Measurements from ENCODE around the gene SLC39A3. TPM values are rescaled to one million over a fixed set of nuclear protein-coding genes. Genes with fewer than 3 reads are reported as not detected.

Gene SLC39A3
- total and polyA plus RNA-seq, 2 experiments from 2014 or later, result 33.5 to 47.4 TPM

- ATAC-seq (no peak), DNase-seq (ENCODE audit: low spot score) (no peak)
- Mint-ChIP-seq H3K27me3 (ENCODE audit: insufficient read depth, low read depth, poor library complexity) (peaks cover 5% of the 10 kb centered on the region), H3K4me3 (no peak overlapping the region), H3K4me1 (no peaks in the 10 kb centered on the region), H3K9me3 (no peaks in the 10 kb centered on the region), H3K36me3 (ENCODE audit: low read depth) (peaks cover 70% of the 10 kb centered on the region), H3K27ac (no peak overlapping the region)
- H3K27ac ChIP-seq (ENCODE audit: low read depth), result no peak overlapping the region
- H3F3A ChIP-seq (replicated peaks; ENCODE audit: low read depth), result no peaks in the 10 kb centered on the region
- no peak overlapping the region for H2AFZ ChIP-seq
- no peaks in the 10 kb centered on the region; the same call in 1 of the 2 replicates for H4K20me1 ChIP-seq (replicated peaks; ENCODE audit: insufficient read depth)
- no peaks in the 10 kb centered on the region for H3K4me1 ChIP-seq (ENCODE audit: insufficient read depth)
- no peak for TF ChIP-seq STAT1 (IDR thresholded peaks at IDR 0.05; ENCODE audit: unreplicated experiment)
- no peak for TF ChIP-seq ZNF114 (CRISPR knock-in tag; IDR thresholded peaks at IDR 0.05)
- no peaks in the 10 kb centered on the region for H3K27me3 ChIP-seq (ENCODE audit: insufficient read depth)
- no peak overlapping the region for H3K4me3 ChIP-seq
- no peak overlapping the region for H3K4me2 ChIP-seq
- peaks cover 9% of the 10 kb centered on the region for H3K36me3 ChIP-seq (ENCODE audit: insufficient read depth)
- no peaks in the 10 kb centered on the region for H3K79me2 ChIP-seq (replicated peaks; ENCODE audit: insufficient read depth)
- no peaks in the 10 kb centered on the region for H3K9me2 ChIP-seq (ENCODE audit: insufficient read depth)
These were observed 22.3 kb upstream of the SLC39A3 start for GRCh38 chr19:2761876-2762782.

- TF ChIP-seq NANOG (IDR thresholded peaks at IDR 0.05; ENCODE audit: borderline replicate concordance), result no peak
- no peak for TF ChIP-seq STAT1 (IDR thresholded peaks at IDR 0.05; ENCODE audit: unreplicated experiment)
- TF ChIP-seq EZH2 (IDR thresholded peaks at IDR 0.05; ENCODE audit: low read depth, unreplicated experiment), result no peak
- TF ChIP-seq, protein P1, sequence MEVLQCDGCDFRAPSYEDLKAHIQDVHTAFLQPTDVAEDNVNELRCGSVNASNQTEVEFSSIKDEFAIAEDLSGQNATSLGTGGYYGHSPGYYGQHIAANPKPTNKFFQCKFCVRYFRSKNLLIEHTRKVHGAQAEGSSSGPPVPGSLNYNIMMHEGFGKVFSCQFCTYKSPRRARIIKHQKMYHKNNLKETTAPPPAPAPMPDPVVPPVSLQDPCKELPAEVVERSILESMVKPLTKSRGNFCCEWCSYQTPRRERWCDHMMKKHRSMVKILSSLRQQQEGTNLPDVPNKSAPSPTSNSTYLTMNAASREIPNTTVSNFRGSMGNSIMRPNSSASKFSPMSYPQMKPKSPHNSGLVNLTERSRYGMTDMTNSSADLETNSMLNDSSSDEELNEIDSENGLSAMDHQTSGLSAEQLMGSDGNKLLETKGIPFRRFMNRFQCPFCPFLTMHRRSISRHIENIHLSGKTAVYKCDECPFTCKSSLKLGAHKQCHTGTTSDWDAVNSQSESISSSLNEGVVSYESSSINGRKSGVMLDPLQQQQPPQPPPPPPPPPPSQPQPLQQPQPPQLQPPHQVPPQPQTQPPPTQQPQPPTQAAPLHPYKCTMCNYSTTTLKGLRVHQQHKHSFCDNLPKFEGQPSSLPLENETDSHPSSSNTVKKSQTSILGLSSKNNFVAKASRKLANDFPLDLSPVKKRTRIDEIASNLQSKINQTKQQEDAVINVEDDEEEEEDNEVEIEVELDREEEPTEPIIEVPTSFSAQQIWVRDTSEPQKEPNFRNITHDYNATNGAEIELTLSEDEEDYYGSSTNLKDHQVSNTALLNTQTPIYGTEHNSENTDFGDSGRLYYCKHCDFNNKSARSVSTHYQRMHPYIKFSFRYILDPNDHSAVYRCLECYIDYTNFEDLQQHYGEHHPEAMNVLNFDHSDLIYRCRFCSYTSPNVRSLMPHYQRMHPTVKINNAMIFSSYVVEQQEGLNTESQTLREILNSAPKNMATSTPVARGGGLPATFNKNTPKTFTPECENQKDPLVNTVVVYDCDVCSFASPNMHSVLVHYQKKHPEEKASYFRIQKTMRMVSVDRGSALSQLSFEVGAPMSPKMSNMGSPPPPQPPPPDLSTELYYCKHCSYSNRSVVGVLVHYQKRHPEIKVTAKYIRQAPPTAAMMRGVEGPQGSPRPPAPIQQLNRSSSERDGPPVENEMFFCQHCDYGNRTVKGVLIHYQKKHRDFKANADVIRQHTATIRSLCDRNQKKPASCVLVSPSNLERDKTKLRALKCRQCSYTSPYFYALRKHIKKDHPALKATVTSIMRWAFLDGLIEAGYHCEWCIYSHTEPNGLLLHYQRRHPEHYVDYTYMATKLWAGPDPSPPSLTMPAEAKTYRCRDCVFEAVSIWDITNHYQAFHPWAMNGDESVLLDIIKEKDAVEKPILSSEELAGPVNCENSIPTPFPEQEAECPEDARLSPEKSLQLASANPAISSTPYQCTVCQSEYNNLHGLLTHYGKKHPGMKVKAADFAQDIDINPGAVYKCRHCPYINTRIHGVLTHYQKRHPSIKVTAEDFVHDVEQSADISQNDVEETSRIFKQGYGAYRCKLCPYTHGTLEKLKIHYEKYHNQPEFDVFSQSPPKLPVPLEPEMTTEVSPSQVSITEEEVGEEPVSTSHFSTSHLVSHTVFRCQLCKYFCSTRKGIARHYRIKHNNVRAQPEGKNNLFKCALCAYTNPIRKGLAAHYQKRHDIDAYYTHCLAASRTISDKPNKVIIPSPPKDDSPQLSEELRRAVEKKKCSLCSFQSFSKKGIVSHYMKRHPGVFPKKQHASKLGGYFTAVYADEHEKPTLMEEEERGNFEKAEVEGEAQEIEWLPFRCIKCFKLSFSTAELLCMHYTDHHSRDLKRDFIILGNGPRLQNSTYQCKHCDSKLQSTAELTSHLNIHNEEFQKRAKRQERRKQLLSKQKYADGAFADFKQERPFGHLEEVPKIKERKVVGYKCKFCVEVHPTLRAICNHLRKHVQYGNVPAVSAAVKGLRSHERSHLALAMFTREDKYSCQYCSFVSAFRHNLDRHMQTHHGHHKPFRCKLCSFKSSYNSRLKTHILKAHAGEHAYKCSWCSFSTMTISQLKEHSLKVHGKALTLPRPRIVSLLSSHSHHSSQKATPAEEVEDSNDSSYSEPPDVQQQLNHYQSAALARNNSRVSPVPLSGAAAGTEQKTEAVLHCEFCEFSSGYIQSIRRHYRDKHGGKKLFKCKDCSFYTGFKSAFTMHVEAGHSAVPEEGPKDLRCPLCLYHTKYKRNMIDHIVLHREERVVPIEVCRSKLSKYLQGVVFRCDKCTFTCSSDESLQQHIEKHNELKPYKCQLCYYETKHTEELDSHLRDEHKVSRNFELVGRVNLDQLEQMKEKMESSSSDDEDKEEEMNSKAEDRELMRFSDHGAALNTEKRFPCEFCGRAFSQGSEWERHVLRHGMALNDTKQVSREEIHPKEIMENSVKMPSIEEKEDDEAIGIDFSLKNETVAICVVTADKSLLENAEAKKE (CRISPR knock-in tag; IDR thresholded peaks at IDR 0.05), result no peak
- Mint-ChIP-seq H3K4me3 (no peak overlapping the region), H3K36me3 (ENCODE audit: low read depth) (peaks cover 68% of the 10 kb centered on the region), H3K9me3 (no peaks in the 10 kb centered on the region), H3K27ac (no peak overlapping the region), H3K27me3 (ENCODE audit: insufficient read depth, low read depth, poor library complexity) (peaks cover 5% of the 10 kb centered on the region), H3K4me1 (no peaks in the 10 kb centered on the region)
- Histone ChIP-seq H3K36me3 (ENCODE audit: insufficient read depth) (peaks cover 15% of the 10 kb centered on the region), H3K79me2 (replicated peaks; ENCODE audit: insufficient read depth) (no peaks in the 10 kb centered on the region), H3K27ac (ENCODE audit: low read depth) (no peak overlapping the region), H3K9me2 (ENCODE audit: insufficient read depth) (no peaks in the 10 kb centered on the region), H3F3A (replicated peaks; ENCODE audit: low read depth) (no peaks in the 10 kb centered on the region), H3K27me3 (ENCODE audit: insufficient read depth) (no peaks in the 10 kb centered on the region), H3K4me1 (ENCODE audit: insufficient read depth) (no peaks in the 10 kb centered on the region), H3K4me3 (no peak overlapping the region), H4K20me1 (replicated peaks; ENCODE audit: insufficient read depth) (no peaks in the 10 kb centered on the region; the same call in 1 of the 2 replicates), H3K4me2 (no peak overlapping the region), H2AFZ (no peak overlapping the region)
- DNase-seq (ENCODE audit: low spot score), result no peak
- ATAC-seq, result no peak
These were observed 21.5 kb upstream of the SLC39A3 start for GRCh38 chr19:2761309-2761677.

Measured in GM23338 (cell line).